RWPE2 (cell line): ENCODE data around the gene BRD1.

Experiments
- ATAC-seq: fragments of 200-7000 bp; cut with Tn5 transposase; 3 replicates; pipeline ENCODE4 v1.9.1; 2021; ENCODE audit warnings: low read depth
- DNase-seq: peaks from one replicate; pipeline ENCODE4 v3.0.0-alpha.2; 2020; ENCODE audit warnings: low spot score
- H3K27ac ChIP-seq: fragments of 450-650 bp; 2 replicates; pipeline ENCODE4 v1.5.1; 2017; ENCODE audit warnings: mild to moderate bottlenecking; ENCODE audit not compliant: poor library complexity, severe bottlenecking
- H3K27me3 ChIP-seq: fragments of 250-450 bp; sonication (Bioruptor Pico); 2 replicates; pipeline ENCODE4 v1.5.1; 2021; ENCODE audit warnings: mild to moderate bottlenecking, moderate library complexity; ENCODE audit not compliant: insufficient read depth, poor library complexity, severe bottlenecking
- H3K36me3 ChIP-seq: fragments of 250-450 bp; sonication (Bioruptor Pico); 2 replicates; pipeline ENCODE4 v1.5.1; 2020; ENCODE audit warnings: low read depth, mild to moderate bottlenecking, moderate library complexity
- H3K4me1 ChIP-seq: fragments of 250-450 bp; sonication (Bioruptor Pico); 2 replicates; pipeline ENCODE4 v1.5.1; 2021; ENCODE audit warnings: mild to moderate bottlenecking, moderate library complexity; ENCODE audit not compliant: insufficient read depth, poor library complexity, severe bottlenecking
- H3K4me3 ChIP-seq: fragments of 250-450 bp; sonication (Bioruptor Pico); 2 replicates; pipeline ENCODE4 v1.5.1; 2021; ENCODE audit warnings: mild to moderate bottlenecking, moderate library complexity; ENCODE audit not compliant: severe bottlenecking
- H3K9me3 ChIP-seq: fragments of 250-450 bp; sonication (Bioruptor Pico); 2 replicates; pipeline ENCODE4 v1.5.1; 2021; ENCODE audit warnings: mild to moderate bottlenecking, moderate library complexity; ENCODE audit not compliant: severe bottlenecking
- TF ChIP-seq, protein P1 (sequence below): fragments of 450-650 bp; IDR thresholded peaks from one replicate; pipeline ENCODE4 v1.5.1; 2017; ENCODE audit warnings: mild to moderate bottlenecking, moderate library complexity; ENCODE audit not compliant: poor library complexity, severe bottlenecking

The BRD1 gene

DNA sequence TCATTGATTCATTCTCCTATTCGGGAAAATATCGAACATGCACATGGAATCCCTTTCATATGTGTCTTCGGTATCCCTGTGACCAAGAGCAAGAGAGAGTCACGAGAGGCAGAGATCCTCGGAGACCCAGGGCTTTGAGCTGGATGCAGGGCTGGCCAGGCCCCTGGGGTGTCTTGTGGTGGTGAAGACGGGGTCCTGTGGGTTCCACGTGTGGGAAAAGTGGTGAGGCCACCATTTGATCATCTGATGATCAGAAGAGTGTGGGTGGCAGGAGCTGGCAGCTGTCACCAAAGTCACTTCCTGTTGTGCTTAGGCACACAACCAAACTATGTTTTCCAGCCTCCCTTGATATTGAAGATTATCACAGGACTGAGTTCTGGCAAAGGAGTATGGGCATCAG is 94.0 kb downstream of the BRD1 start:
- TF ChIP-seq, protein P1, sequence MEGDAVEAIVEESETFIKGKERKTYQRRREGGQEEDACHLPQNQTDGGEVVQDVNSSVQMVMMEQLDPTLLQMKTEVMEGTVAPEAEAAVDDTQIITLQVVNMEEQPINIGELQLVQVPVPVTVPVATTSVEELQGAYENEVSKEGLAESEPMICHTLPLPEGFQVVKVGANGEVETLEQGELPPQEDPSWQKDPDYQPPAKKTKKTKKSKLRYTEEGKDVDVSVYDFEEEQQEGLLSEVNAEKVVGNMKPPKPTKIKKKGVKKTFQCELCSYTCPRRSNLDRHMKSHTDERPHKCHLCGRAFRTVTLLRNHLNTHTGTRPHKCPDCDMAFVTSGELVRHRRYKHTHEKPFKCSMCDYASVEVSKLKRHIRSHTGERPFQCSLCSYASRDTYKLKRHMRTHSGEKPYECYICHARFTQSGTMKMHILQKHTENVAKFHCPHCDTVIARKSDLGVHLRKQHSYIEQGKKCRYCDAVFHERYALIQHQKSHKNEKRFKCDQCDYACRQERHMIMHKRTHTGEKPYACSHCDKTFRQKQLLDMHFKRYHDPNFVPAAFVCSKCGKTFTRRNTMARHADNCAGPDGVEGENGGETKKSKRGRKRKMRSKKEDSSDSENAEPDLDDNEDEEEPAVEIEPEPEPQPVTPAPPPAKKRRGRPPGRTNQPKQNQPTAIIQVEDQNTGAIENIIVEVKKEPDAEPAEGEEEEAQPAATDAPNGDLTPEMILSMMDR: no peak
- H3K36me3 ChIP-seq: no peaks in the 10 kb centered on the region
- no peaks in the 10 kb centered on the region for H3K4me1 ChIP-seq
- ATAC-seq (no peak), DNase-seq (no peak)
- H3K27me3 ChIP-seq: no peaks in the 10 kb centered on the region
- no peak overlapping the region for H3K27ac ChIP-seq
- no peak overlapping the region for H3K4me3 ChIP-seq
- H3K9me3 ChIP-seq: no peaks in the 10 kb centered on the region

DNA sequence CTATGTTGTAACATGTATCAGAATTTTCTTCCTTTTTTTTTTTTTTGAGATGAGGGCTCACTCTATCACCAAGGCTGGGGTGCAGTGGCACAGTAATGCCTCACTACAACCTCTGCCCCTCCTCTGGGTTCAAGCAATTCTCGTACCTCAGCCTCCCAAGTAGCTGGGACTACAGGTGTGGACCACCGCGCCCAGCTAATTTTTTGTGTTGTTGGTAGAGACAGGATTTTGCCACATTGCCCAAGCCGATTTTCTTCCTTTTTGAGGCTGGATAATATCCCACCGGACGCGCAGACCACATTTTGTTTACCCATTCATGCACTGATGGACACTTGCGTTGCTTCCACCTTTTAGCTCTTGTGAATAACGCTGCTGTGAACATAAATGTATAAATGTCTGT is 97.0 kb downstream of the BRD1 start:
- DNase-seq (no peak), ATAC-seq (no peak)
- Histone ChIP-seq H3K27ac (no peak overlapping the region), H3K27me3 (peaks cover 9% of the 10 kb centered on the region), H3K4me1 (no peaks in the 10 kb centered on the region), H3K9me3 (no peaks in the 10 kb centered on the region), H3K4me3 (no peak overlapping the region), H3K36me3 (no peaks in the 10 kb centered on the region)
- TF ChIP-seq, protein P1: no peak

DNA sequence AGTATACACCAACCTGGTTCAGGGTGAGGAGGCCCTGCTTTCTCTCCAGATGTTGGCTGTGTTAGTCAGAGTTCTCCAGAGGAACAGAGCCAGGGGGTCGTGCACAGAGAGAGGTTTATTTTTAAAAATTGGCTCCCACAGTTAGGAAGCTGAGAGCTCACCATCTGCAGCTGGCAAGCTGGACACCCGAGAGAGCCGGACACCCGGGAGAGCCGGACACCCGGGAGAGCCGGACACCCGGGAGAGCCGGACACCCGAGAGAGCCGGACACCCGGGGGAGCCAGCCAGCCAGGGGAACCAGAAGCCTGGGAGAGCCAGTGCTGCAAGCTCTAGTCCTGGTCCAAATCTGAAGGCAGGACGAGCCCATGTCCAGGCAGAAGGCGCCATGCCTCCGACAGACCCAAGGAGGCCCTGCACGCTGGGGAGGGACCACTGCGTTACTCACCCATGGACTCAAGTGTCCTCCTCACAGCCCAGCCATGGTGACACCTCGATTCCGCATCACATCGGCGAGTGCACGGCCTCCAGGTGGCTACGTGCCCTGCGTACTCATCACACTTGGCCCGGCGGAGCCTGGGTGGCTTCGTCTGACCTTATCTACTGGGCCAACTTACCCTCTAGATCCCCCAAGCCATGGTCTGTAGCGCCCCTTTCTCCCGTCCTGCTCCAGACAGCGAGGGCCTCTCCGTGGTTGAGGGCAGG is 99.0 kb downstream of the BRD1 start:
- Histone ChIP-seq H3K4me1 (no peaks in the 10 kb centered on the region), H3K27me3 (peaks cover 22% of the 10 kb centered on the region), H3K27ac (no peak overlapping the region), H3K4me3 (no peak overlapping the region), H3K9me3 (no peaks in the 10 kb centered on the region), H3K36me3 (no peaks in the 10 kb centered on the region)
- ATAC-seq (no peak), DNase-seq (peak; percentile 57)
- TF ChIP-seq, protein P1: no peak

DNA sequence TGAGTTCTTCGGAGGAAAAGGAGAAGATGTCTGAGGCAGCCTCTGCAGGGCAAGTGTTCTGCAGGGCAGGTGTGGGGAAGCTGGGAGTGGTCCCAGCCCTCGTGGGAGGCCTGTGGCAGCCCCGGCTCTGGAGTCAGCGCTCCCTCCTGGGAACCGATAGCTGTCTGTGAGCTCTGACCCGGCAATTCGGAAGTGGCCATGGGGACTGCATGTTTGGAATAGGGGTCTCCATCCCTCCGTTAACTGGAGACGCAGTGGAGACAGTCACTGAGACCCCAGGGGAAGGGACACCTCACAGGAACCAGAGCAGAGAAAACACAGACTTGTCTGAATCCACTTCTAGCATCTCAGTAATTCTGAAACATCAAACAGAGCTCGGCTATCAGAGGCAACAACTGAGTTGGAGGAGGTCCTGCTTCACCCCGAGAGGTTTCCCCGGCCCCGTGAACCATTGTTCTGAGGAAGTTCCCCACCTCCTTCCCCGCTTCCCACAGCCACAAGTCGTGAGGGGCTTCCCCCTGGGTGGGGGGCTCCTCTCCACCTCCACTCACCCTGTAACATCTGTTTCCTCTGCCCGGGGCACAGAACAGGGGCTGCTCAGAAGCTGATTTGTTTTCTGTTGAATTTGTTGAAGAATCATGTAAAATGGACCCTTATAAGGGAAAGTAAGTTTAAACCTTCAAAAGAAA is 99.6 kb downstream of the BRD1 start:
- ATAC-seq (no peak), DNase-seq (no peak)
- Histone ChIP-seq H3K27me3 (peaks cover 27% of the 10 kb centered on the region), H3K4me1 (no peaks in the 10 kb centered on the region), H3K9me3 (no peaks in the 10 kb centered on the region), H3K4me3 (no peak overlapping the region), H3K27ac (no peak overlapping the region), H3K36me3 (no peaks in the 10 kb centered on the region)
- TF ChIP-seq, protein P1: no peak
